Keratinocyte (primary cell): ENCODE measurements around the gene ADARB2. TPM values are rescaled to one million over a fixed set of nuclear protein-coding genes. Genes with fewer than 3 reads are reported as not detected.

Source experiments
- DNase-seq: peaks from one replicate; pipeline ENCODE4 v3.0.0-alpha.2; 2011; ENCODE audit warnings: low read depth, missing footprints, low spot score
- FAIRE-seq: peaks from 2 replicates; lab custom pipeline; 2011; peaks lifted over from hg19 to GRCh38; lab: Jason Lieb, UNC
- H2AFZ ChIP-seq: 2 replicates; pipeline ENCODE4 v1.6.0; 2012; ENCODE audit warnings: low read length, control low read depth, inconsistent platforms; ENCODE audit not compliant: control insufficient read depth
- H3K27ac ChIP-seq: 2 replicates; pipeline ENCODE4 v1.5.1; 2011; ENCODE audit warnings: low read length; ENCODE audit not compliant: control insufficient read depth, insufficient read depth
- H3K27me3 ChIP-seq: 3 replicates; pipeline ENCODE4 v1.6.0; 2011; ENCODE audit warnings: low read length; ENCODE audit not compliant: control insufficient read depth, insufficient read depth; ENCODE audit errors: extremely low read depth
- H3K36me3 ChIP-seq, 2 experiments: 2 replicates in 1 of 2; 3 replicates in 1 of 2; pipeline ENCODE4 v1.5.1; 2011; ENCODE audit warnings: low read length in 2 of 2, mild to moderate bottlenecking in 1 of 2; ENCODE audit not compliant: control insufficient read depth in 2 of 2, insufficient read depth in 2 of 2; ENCODE audit errors: extremely low read depth in 1 of 2
- H3K4me1 ChIP-seq: 3 replicates; pipeline ENCODE4 v1.5.1; 2011; ENCODE audit warnings: low read length; ENCODE audit not compliant: control insufficient read depth, insufficient read depth; ENCODE audit errors: extremely low read depth
- H3K4me2 ChIP-seq: 3 replicates; pipeline ENCODE4 v1.6.0; 2011; ENCODE audit warnings: low read depth, low read length; ENCODE audit not compliant: control insufficient read depth, insufficient read depth; ENCODE audit errors: extremely low read depth
- H3K4me3 ChIP-seq, 3 experiments: fragments of 200-600 bp in 1 of 3; sonication (generic) in 1 of 3; 2 replicates in 2 of 3; 3 replicates in 1 of 3; pipeline ENCODE4 v1.5.1; 2011 to 2016; ENCODE audit warnings: low read length in 3 of 3, mild to moderate bottlenecking in 3 of 3, control low read depth in 2 of 3, inconsistent platforms in 1 of 3, low read depth in 1 of 3, mixed read lengths in 1 of 3, mixed run types in 1 of 3, moderate library complexity in 1 of 3; ENCODE audit not compliant: control insufficient read depth in 2 of 3, insufficient read depth in 2 of 3; ENCODE audit errors: extremely low read depth in 1 of 3
- H3K79me2 ChIP-seq: 2 replicates; pipeline ENCODE4 v1.6.0; 2012; ENCODE audit warnings: low read length; ENCODE audit not compliant: control insufficient read depth, insufficient read depth
- H3K9ac ChIP-seq: 3 replicates; pipeline ENCODE4 v1.6.0; 2011; ENCODE audit warnings: low read length; ENCODE audit not compliant: control insufficient read depth, insufficient read depth; ENCODE audit errors: extremely low read depth
- H3K9me1 ChIP-seq: 3 replicates; pipeline ENCODE4 v1.6.0; 2011; ENCODE audit warnings: low read length; ENCODE audit not compliant: control insufficient read depth, insufficient read depth; ENCODE audit errors: extremely low read depth
- H3K9me3 ChIP-seq: 2 replicates; pipeline ENCODE4 v1.5.1; 2012; ENCODE audit warnings: low read depth, low read length; ENCODE audit not compliant: control insufficient read depth
- H4K20me1 ChIP-seq: 3 replicates; pipeline ENCODE4 v1.6.0; 2011; ENCODE audit warnings: low read length; ENCODE audit not compliant: control insufficient read depth, insufficient read depth; ENCODE audit errors: extremely low read depth
- CTCF ChIP-seq, 3 experiments: IDR thresholded peaks in 1 of 3; conservative IDR thresholded peaks in 1 of 3; optimal IDR thresholded peaks in 1 of 3; 2 replicates in 2 of 3; 3 replicates in 1 of 3; pipeline versions ENCODE3 to v1.5.1; 2011; ENCODE audit warnings: low read length in 3 of 3, mild to moderate bottlenecking in 3 of 3, moderate library complexity in 2 of 3, control low read depth in 1 of 3, inconsistent platforms in 1 of 3; ENCODE audit not compliant: insufficient read depth in 2 of 3; ENCODE audit errors: extremely low read depth in 1 of 3
- EZH2 ChIP-seq: IDR thresholded peaks from one replicate; pipeline ENCODE4 v1.6.1; 2012; ENCODE audit warnings: inconsistent platforms, mild to moderate bottlenecking, low read length, moderate library complexity
- dilution Hi-C: fragments of 300-500 bp; cut with MboI; formaldehyde crosslinking; loops from one replicate; pipeline ENCODE4 v1.7.0; 2020; ENCODE audit warnings: low sequenced_read_pairs; ENCODE audit not compliant: extremely low pct_ligation_motif_present
- polyA plus RNA-seq, 5 experiments: library from polyadenylated mRNA; depleted of rRNA in 3 of 5; stranded (reverse) in 3 of 5; stranded (forward) in 1 of 5; unstranded in 1 of 5; fragments of >200 nt; gene quantifications; 1 replicate in 1 of 5; 2 replicates in 3 of 5; 3 replicates in 1 of 5; pipeline versions ENCODE4 v1.2.1 to v1.2.3, GENCODE V29; 2011 to 2012; ENCODE audit warnings: missing spikeins in 2 of 5, low read depth in 1 of 5, low replicate concordance in 1 of 5

The ADARB2 gene
- polyA plus RNA-seq, 1 donor (not counting 4 experiments of a cell fraction or from before 2014, with no cell fraction given), result not detected

GRCh38 chr10:1434912-1435692 lies 302.2 kb downstream of the ADARB2 start:
- Histone ChIP-seq H2AFZ (no peak overlapping the region), H3K9ac (no peak overlapping the region), H3K9me3 (peaks cover 2% of the 10 kb centered on the region), H3K4me3 (no peak overlapping the region), H4K20me1 (no peaks in the 10 kb centered on the region), H3K4me1 (no peaks in the 10 kb centered on the region), H3K79me2 (no peaks in the 10 kb centered on the region), H3K27ac (no peak overlapping the region), H3K36me3 (no peaks in the 10 kb centered on the region), H3K9me1 (no peaks in the 10 kb centered on the region), H3K4me2 (no peak overlapping the region), H3K27me3 (no peaks in the 10 kb centered on the region)
- dilution Hi-C loops, result no loop called here
- no peak for FAIRE-seq
- TF ChIP-seq CTCF (optimal IDR thresholded peaks at IDR 0.05 in 1 of 3, IDR thresholded peaks at IDR 0.05 in 1 of 3, conservative IDR thresholded peaks at IDR 0.05 in 1 of 3; ENCODE audit: extremely low read depth in 1 of 3, insufficient read depth in 2 of 3, low read length in 3 of 3), result no peak
- no peak for TF ChIP-seq EZH2
- DNase-seq, result no peak

GRCh38 chr10:1434202-1434601 lies 303.1 kb downstream of the ADARB2 start:
- no peaks in the 10 kb centered on the region for H3K36me3 ChIP-seq
- H3K9ac ChIP-seq, result no peak overlapping the region
- no peak overlapping the region for H3K4me3 ChIP-seq
- H3K9me1 ChIP-seq, result no peaks in the 10 kb centered on the region
- peaks cover 2% of the 10 kb centered on the region for H3K9me3 ChIP-seq
- H3K27me3 ChIP-seq, result no peaks in the 10 kb centered on the region
- no peak overlapping the region for H2AFZ ChIP-seq
- H4K20me1 ChIP-seq, result no peaks in the 10 kb centered on the region
- DNase-seq (no peak), FAIRE-seq (no peak)
- no peaks in the 10 kb centered on the region for H3K4me1 ChIP-seq
- TF ChIP-seq CTCF (optimal IDR thresholded peaks at IDR 0.05 in 1 of 3, IDR thresholded peaks at IDR 0.05 in 1 of 3, conservative IDR thresholded peaks at IDR 0.05 in 1 of 3; ENCODE audit: extremely low read depth in 1 of 3, insufficient read depth in 2 of 3, low read length in 3 of 3) (no peak), EZH2 (no peak)
- no peak overlapping the region for H3K27ac ChIP-seq
- no peaks in the 10 kb centered on the region for H3K79me2 ChIP-seq
- dilution Hi-C loops, result no loop called here
- H3K4me2 ChIP-seq, result no peak overlapping the region
